GM19099 (cell line): ENCODE measurements around the gene EFNA3.

Source experiments
- POLR2A ChIP-seq: IDR thresholded peaks from 3 replicates; pipeline ENCODE4 v1.6.1; 2011; ENCODE audit warnings: low read depth; ENCODE audit not compliant: insufficient read length; ENCODE audit errors: extremely low read depth

Gene EFNA3

DNA sequence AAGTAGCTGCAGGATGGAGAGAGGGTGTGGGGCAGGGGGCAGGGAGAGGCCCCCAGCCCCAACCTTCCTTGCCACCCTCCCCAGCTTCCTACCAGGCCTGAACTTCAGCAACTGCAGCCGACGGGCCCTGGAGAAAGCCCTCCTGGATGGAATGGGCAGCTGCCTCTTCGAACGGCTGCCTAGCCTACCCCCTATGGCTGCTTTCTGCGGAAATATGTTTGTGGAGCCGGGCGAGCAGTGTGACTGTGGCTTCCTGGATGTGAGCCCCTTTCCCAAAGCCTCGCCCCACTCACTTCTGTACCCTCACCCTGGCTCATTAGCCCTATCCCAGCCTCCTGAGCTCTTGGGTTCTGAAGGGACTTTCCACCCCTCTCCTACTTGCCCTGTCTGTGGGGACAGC is 21.5 kb upstream of the EFNA3 start:
- no peak for TF ChIP-seq POLR2A

GRCh38 chr1:155057788-155058211 is 20.8 kb upstream of the EFNA3 start:
- no peak for TF ChIP-seq POLR2A

- no peak for TF ChIP-seq POLR2A
These were observed 17.9 kb upstream of the EFNA3 start for GRCh38 chr1:155060736-155061135.

DNA sequence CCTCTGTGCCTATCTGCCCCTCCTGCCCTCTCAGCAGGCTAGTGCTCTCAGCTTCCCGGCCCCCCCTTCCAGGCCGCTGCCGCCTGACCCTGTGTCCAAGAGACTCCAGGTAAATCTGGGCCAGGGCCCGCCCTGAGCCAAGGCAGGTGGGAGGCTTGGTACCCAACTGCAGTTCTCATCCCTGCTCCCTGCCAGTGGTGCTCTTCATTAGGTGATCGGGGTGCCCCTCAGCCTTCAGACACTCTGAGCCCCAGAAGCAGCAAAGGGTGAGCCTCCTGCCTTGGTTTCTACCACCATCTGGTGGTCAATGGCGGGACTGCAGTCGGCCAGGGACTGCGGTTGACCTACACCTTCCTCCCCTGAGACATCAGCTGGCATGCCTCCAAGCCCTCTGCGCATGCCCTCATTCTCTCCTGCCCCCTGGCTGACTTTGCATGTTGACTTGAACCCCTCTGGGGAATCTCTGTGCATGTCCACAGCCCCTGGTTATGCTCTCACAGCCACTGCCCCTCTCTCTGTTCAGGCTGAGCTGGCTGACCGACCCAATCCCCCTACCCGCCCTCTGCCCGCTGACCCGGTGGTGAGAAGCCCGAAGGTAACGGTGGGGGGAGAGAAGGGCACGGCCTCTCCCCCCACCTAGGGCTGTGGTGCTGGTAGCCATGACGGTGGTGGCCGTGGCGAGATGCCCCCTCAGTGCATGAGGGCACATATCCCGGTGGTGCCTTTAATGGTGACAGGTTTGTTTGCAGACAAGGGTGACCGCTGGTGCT is 17.1 kb upstream of the EFNA3 start:
- TF ChIP-seq POLR2A, result no peak

- TF ChIP-seq POLR2A, result no peak
These were observed 16.4 kb upstream of the EFNA3 start for GRCh38 chr1:155062151-155062686.

- TF ChIP-seq POLR2A, result no peak
These were observed 15.8 kb upstream of the EFNA3 start for GRCh38 chr1:155062702-155063411.

DNA sequence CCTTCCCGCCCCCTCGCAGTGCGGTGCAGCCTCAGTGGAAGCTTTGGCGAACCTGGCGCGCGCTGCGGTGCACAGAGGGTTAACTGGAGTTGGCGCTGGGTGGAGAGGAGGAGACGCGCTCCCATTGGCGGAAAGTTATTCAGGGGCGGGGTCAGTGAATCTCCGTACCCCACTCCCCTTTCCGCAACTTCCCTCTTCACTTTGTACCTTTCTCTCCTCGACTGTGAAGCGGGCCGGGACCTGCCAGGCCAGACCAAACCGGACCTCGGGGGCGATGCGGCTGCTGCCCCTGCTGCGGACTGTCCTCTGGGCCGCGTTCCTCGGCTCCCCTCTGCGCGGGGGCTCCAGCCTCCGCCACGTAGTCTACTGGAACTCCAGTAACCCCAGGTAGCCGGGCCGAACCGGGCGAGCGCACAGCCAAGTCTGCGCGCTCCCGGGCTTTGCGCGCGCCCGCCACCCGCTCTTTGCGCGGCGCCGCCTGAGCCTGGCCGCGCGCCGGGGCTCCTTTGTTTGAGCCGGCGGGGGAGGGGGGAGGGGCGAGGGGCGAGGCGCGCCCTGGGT is 15.0 kb upstream of the EFNA3 start, which contains the start of gene EFNA4:
EFNA4 (plus strand) TSS at position 191 of the 561 bp plus-strand sequence; CDS start at position 275, 84 bp downstream.
- TF ChIP-seq POLR2A, result peak; percentile 71

- no peak for TF ChIP-seq POLR2A
These were observed 14.4 kb upstream of the EFNA3 start for GRCh38 chr1:155064111-155064831.

DNA sequence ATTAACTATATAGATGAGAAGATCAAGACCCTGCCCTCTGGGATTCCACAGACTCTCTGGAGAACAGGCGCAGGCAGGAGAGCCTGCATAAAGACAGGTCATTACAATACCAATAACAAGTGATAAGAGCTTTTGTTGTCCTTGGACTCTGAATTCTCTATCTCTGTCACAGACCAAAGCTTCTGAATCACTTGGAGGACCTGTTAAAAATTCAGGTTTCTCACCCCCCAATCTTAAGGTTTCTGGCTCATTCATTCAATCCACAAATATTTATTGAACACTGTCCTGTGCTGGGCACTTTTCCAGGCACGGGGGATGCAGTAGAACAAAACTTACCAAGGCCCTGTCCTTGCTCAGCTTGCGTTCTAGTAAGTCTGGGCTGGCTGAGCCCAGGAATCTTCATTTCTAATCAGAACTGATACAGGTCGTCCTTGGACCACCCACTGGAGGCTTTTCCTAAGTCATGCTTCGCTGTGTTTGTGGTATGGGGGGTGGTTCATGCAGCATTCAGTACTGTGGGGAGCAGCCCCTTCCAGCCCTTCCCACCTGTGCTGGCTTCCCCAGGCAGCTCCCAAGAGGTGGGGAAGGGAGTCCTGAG is 13.7 kb upstream of the EFNA3 start:
- no peak for TF ChIP-seq POLR2A

DNA sequence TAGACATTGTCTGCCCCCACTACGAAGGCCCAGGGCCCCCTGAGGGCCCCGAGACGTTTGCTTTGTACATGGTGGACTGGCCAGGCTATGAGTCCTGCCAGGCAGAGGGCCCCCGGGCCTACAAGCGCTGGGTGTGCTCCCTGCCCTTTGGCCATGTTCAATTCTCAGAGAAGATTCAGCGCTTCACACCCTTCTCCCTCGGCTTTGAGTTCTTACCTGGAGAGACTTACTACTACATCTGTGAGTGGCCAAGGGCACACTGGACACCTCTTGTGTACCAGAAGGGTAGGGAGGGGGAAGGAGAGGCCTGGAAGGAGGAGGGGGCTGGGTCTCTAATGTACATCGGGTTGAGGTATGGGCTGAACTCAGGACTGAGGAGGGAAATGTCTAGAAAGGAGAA is 11.9 kb upstream of the EFNA3 start:
- no peak for TF ChIP-seq POLR2A

DNA sequence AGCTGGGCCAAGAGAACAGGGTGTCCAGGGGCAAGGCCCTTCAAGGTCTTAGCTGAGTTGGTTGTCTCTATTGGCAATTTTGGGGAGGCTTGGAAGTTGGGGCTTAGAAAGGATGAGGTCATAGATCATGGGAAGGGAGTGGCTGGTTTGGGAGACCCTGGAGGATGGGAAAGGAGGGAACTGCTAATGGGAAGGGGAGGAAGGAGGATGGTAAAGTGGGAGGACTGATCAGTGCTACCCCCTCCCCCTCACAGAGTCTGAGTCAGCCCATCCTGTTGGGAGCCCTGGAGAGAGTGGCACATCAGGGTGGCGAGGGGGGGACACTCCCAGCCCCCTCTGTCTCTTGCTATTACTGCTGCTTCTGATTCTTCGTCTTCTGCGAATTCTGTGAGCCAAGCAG is 10.0 kb upstream of the EFNA3 start:
- no peak for TF ChIP-seq POLR2A

GRCh38 chr1:155069551-155070157 is 9.0 kb upstream of the EFNA3 start:
- TF ChIP-seq POLR2A, result no peak

DNA sequence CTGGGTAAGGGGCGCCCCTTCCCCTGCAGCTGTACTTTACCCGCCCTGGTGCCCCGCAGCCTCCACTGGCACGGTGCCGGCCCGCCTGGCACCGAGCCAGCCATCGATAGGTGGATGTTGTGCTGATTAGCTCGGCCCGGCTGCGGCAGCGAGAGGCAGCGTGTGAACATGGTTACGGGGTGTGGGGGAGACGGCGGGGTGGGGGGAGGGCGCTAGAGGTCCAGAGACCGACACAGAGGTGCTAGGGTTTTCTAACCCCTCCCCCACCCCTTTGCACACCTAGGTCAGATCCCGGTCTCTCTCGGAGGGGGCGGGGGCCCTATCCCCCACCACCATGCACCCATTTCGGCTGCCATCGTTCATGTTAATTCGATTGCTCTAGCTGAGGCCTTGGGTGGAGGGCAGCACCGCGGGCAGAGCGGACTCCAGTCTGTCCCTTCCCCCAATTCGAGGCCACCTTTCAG is 8.4 kb upstream of the EFNA3 start:
- TF ChIP-seq POLR2A, result no peak

DNA sequence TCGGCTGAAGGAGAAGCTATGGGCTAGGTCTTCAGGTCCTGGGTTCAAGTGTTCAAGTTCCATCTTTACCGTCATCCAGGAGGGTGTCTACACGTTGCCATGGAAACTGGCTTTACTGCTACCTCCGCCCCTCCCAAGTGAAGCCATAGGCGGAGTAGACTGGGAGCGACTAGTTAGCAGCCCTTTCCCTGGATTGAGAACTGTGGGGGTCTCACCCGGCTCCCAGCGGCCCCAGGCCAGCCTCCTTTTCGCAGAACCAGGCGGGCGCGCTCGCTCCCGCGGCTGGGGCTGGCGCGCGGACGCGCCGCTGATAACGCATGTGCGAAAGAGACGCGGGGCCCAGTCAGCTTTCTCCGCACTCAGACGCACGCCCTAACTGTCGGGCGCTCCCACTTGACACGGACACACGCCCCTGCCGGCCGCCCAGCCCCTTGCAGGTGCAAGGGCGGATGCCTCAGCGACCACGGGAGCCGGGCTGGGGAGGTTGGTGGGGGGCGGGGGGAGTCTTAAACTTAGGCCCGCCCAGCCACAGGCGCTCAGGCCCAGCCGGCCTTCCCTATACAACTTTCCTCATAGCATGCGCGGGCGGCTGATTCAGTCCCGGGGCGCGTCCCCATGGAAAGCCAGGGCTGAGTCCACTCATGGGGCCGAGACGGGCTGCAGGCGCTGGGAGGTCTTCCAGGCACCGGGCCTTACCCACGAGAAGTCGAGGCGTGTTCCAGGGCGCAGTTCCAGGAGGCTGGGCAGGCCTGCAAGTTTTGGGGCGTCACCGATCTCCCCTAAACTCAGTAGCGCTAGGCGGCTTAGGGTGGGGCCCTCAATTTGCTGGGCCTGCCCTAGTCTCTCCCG is 7.7 kb upstream of the EFNA3 start:
- no peak for TF ChIP-seq POLR2A

DNA sequence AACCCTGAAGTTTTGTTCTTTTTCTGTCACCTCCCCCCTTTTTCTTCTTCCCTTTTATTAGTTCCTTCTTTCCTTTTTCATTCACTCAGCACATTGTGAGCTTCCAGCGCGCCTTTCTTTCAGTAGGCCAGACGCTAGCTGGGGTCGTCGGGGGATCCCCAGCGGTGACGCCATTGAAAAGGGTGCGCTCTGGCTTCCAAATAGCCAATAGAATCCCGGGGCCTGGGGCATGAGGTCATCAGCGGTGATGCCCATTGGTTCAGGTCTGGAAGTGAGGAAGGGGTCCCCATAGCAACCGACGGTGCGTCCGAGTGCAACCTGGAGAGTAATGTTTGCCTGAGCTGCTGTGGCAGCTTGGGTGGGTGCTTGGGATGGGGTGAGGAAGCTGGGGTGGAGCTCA is 6.9 kb upstream of the EFNA3 start:
- no peak for TF ChIP-seq POLR2A
